CD4-positive, alpha-beta memory T cell (primary cell): ENCODE results near the gene TGM6. TPM values are rescaled to one million over a fixed set of nuclear protein-coding genes. Genes with fewer than 3 reads are reported as not detected.

Experiments
- CTCF ChIA-PET: fragments of 350-600 bp; sonication (Branson Sonifier 250); formaldehyde crosslinking; loops from one replicate; lab custom pipeline; 2021; ENCODE audit warnings: inconsistent platforms; ENCODE audit not compliant: partially characterized antibody; lab: Charles Lee
- POLR2A ChIA-PET: fragments of 350-600 bp; sonication (Branson Sonifier 250); formaldehyde crosslinking; loops from one replicate; lab custom pipeline; 2021; ENCODE audit not compliant: partially characterized antibody; lab: Charles Lee
- DNase-seq, 5 donors: peaks; one replicate each; pipeline versions ENCODE4 v3.0.0 to v3.0.0-alpha.2; 2020 to 2022; ENCODE audit warnings: mixed read lengths in 1 of 5
- H3K27ac ChIP-seq: one replicate; pipeline ENCODE4 v1.7.0; 2013; ENCODE audit warnings: low read depth, low read length
- H3K27me3 ChIP-seq: 2 replicates; pipeline ENCODE4 v1.7.0; 2013; ENCODE audit warnings: mild to moderate bottlenecking, low read length, moderate library complexity; ENCODE audit not compliant: insufficient read depth
- H3K36me3 ChIP-seq: 2 replicates; pipeline ENCODE4 v1.7.0; 2013; ENCODE audit warnings: mild to moderate bottlenecking, low read length, moderate library complexity; ENCODE audit not compliant: insufficient read depth
- H3K4me1 ChIP-seq: 2 replicates; pipeline ENCODE4 v1.7.0; 2013; ENCODE audit warnings: mild to moderate bottlenecking, low read length, moderate library complexity; ENCODE audit not compliant: insufficient read depth
- H3K4me3 ChIP-seq, 2 donors: one replicate each; pipeline ENCODE4 v1.7.0; 2013; ENCODE audit warnings: low read length in 2 of 2, mild to moderate bottlenecking in 1 of 2
- H3K9me3 ChIP-seq, 2 donors: one replicate each; pipeline ENCODE4 v1.7.0; 2013; ENCODE audit warnings: low read length in 2 of 2, control low read depth in 1 of 2; ENCODE audit not compliant: control insufficient read depth in 1 of 2
- H3K27ac Mint-ChIP-seq, 7 donors: one replicate each; pipeline ENCODE4 v1.8.0; 2020 to 2021; ENCODE audit warnings: mixed read lengths in 7 of 7, mild to moderate bottlenecking in 6 of 7, inconsistent platforms in 3 of 7, moderate library complexity in 3 of 7
- H3K27me3 Mint-ChIP-seq, 2 donors: one replicate each; pipeline ENCODE4 v1.8.0; 2020 to 2021; ENCODE audit warnings: mixed read lengths in 2 of 2
- H3K36me3 Mint-ChIP-seq, 2 donors: one replicate each; pipeline ENCODE4 v1.8.0; 2020 to 2021; ENCODE audit warnings: mixed read lengths in 2 of 2, inconsistent platforms in 1 of 2, mild to moderate bottlenecking in 1 of 2
- H3K4me1 Mint-ChIP-seq, 4 donors: one replicate each; pipeline ENCODE4 v1.8.0; 2020 to 2021; ENCODE audit warnings: mixed read lengths in 4 of 4, mild to moderate bottlenecking in 1 of 4
- H3K4me3 Mint-ChIP-seq, 8 donors: one replicate each; pipeline ENCODE4 v1.8.0; 2020 to 2021; ENCODE audit warnings: mixed read lengths in 8 of 8, mild to moderate bottlenecking in 7 of 8, moderate library complexity in 6 of 8, inconsistent platforms in 3 of 8
- H3K9me3 Mint-ChIP-seq, 8 donors: one replicate each; pipeline ENCODE4 v1.8.0; 2020 to 2021; ENCODE audit warnings: mixed read lengths in 8 of 8, mild to moderate bottlenecking in 5 of 8, inconsistent platforms in 3 of 8, moderate library complexity in 1 of 8
- intact Hi-C: fragments of 100-400 bp; cut with micrococcal nuclease; formaldehyde crosslinking; loops from one replicate; pipeline ENCODE4 v1.15.1; 2023
- polyA plus RNA-seq, 2 donors: library from polyadenylated mRNA; unstranded; fragments of 300-500 nt; fragmentation: Illumina TruSeq; gene quantifications; one replicate each; pipeline ENCODE4 v1.2.3, GENCODE V29; 2021
- total RNA-seq, 2 experiments: library from RNA; stranded (reverse); gene quantifications; one replicate each; pipeline ENCODE4 v1.2.3, GENCODE V29; 2021

TGM6 gene
- total and polyA plus RNA-seq, 4 experiments from 2014 or later: not detected

GRCh38 chr20:2363187-2363586 is 17.5 kb upstream of the TGM6 start:
- Histone ChIP-seq H3K9me3 (peaks cover 0 to 3% of the 10 kb centered on the region in 2 donors), H3K4me1 (no peaks in the 10 kb centered on the region), H3K4me3 (no peak overlapping the region), H3K36me3 (no peaks in the 10 kb centered on the region), H3K27me3 (peaks cover 3% of the 10 kb centered on the region), H3K27ac (no peak overlapping the region)
- Mint-ChIP-seq H3K27me3 (peaks cover 2 to 14% of the 10 kb centered on the region in 2 donors), H3K9me3 (peaks cover 0 to 36% (median 26%) of the 10 kb centered on the region in 8 donors), H3K4me3 (no peak overlapping the region), H3K27ac (no peak overlapping the region), H3K36me3 (no peaks in the 10 kb centered on the region), H3K4me1 (no peaks in the 10 kb centered on the region)
- DNase-seq: no peak
- intact Hi-C loops: no loop called here
- CTCF ChIA-PET: interaction anchor here (0.9 to 1.2 kb wide), 2 partner anchors 11 to 88 kb away, joined by 4 to 5 read pairs; no protein-coding TSS in a partner anchor
- POLR2A ChIA-PET: no interaction called here

GRCh38 chr20:2363587-2363986 is 17.1 kb upstream of the TGM6 start:
- Histone ChIP-seq H3K27ac (no peak overlapping the region), H3K27me3 (peaks cover 5% of the 10 kb centered on the region), H3K4me1 (no peaks in the 10 kb centered on the region), H3K36me3 (no peaks in the 10 kb centered on the region), H3K9me3 (peaks cover 0 to 3% of the 10 kb centered on the region in 2 donors), H3K4me3 (no peak overlapping the region)
- intact Hi-C loops: no loop called here
- Mint-ChIP-seq H3K4me1 (no peaks in the 10 kb centered on the region), H3K27me3 (peaks cover 2 to 15% of the 10 kb centered on the region in 2 donors), H3K9me3 (peaks cover 0 to 36% (median 28%) of the 10 kb centered on the region in 8 donors), H3K4me3 (no peak overlapping the region), H3K27ac (no peak overlapping the region), H3K36me3 (no peaks in the 10 kb centered on the region)
- ChIA-PET POLR2A (no interaction called here), CTCF (interaction anchor here (0.9 to 1.2 kb wide), 2 partner anchors 11 to 88 kb away, joined by 4 to 5 read pairs; no protein-coding TSS in a partner anchor)
- no peak for DNase-seq

GRCh38 chr20:2364044-2364443 is 16.7 kb upstream of the TGM6 start:
- CTCF ChIA-PET: no interaction called here
- POLR2A ChIA-PET: no interaction called here

GRCh38 chr20:2365091-2365490 is 15.6 kb upstream of the TGM6 start:
- Mint-ChIP-seq H3K36me3 (no peaks in the 10 kb centered on the region), H3K4me1 (no peaks in the 10 kb centered on the region), H3K4me3 (no peak overlapping the region), H3K9me3 (peaks cover 0 to 27% (median 23%) of the 10 kb centered on the region in 8 donors), H3K27me3 (peaks cover 3 to 13% of the 10 kb centered on the region in 2 donors), H3K27ac (no peak overlapping the region)
- H3K27ac ChIP-seq: no peak overlapping the region
- ChIA-PET POLR2A (no interaction called here), CTCF (no interaction called here)
- no peaks in the 10 kb centered on the region for H3K4me1 ChIP-seq
- peaks cover 0 to 3% of the 10 kb centered on the region in 2 donors for H3K9me3 ChIP-seq
- intact Hi-C loops: no loop called here
- peaks cover 9% of the 10 kb centered on the region for H3K27me3 ChIP-seq
- H3K36me3 ChIP-seq: no peaks in the 10 kb centered on the region
- H3K4me3 ChIP-seq: no peak overlapping the region
- no peak for DNase-seq

More at GRCh38 chr20:2364044-2364443, 16.7 kb upstream of the TGM6 start:
- peaks cover 7% of the 10 kb centered on the region for H3K27me3 ChIP-seq
- no peak overlapping the region for H3K4me3 Mint-ChIP-seq
- DNase-seq: no peak
- intact Hi-C loops: no loop called here
- H3K36me3 ChIP-seq: no peaks in the 10 kb centered on the region
- H3K27ac ChIP-seq: no peak overlapping the region
- no peak overlapping the region for H3K4me3 ChIP-seq
- H3K4me1 Mint-ChIP-seq: no peaks in the 10 kb centered on the region
- no peaks in the 10 kb centered on the region for H3K4me1 ChIP-seq
- no peak overlapping the region for H3K27ac Mint-ChIP-seq
- H3K9me3 ChIP-seq: peaks cover 0 to 3% of the 10 kb centered on the region in 2 donors
- H3K27me3 Mint-ChIP-seq: peaks cover 2 to 15% of the 10 kb centered on the region in 2 donors
- H3K9me3 Mint-ChIP-seq: peaks cover 0 to 36% (median 28%) of the 10 kb centered on the region in 8 donors
- no peaks in the 10 kb centered on the region for H3K36me3 Mint-ChIP-seq

GRCh38 chr20:2365666-2366065 is 15.0 kb upstream of the TGM6 start:
- intact Hi-C loops: no loop called here
- Histone ChIP-seq H3K9me3 (peaks cover 0 to 3% of the 10 kb centered on the region in 2 donors), H3K27me3 (peaks cover 11% of the 10 kb centered on the region), H3K4me1 (no peaks in the 10 kb centered on the region), H3K4me3 (no peak overlapping the region), H3K36me3 (no peaks in the 10 kb centered on the region), H3K27ac (no peak overlapping the region)
- Mint-ChIP-seq H3K36me3 (no peaks in the 10 kb centered on the region), H3K9me3 (peaks cover 0 to 26% (median 20%) of the 10 kb centered on the region in 8 donors), H3K4me1 (no peaks in the 10 kb centered on the region), H3K27ac (no peak overlapping the region), H3K27me3 (peaks cover 6 to 16% of the 10 kb centered on the region in 2 donors), H3K4me3 (no peak overlapping the region)
- ChIA-PET POLR2A (no interaction called here), CTCF (no interaction called here)
- no peak for DNase-seq

GRCh38 chr20:2368621-2369020 is 12.1 kb upstream of the TGM6 start:
- DNase-seq: no peak
- POLR2A ChIA-PET: interaction anchor here (0.9 kb wide), 1 partner anchor 11 kb away, joined by 4 read pairs; no protein-coding TSS in a partner anchor
- Histone ChIP-seq H3K4me1 (no peaks in the 10 kb centered on the region), H3K36me3 (no peaks in the 10 kb centered on the region), H3K4me3 (no peak overlapping the region), H3K9me3 (no peaks in the 10 kb centered on the region), H3K27me3 (peaks cover 8% of the 10 kb centered on the region), H3K27ac (no peak overlapping the region)
- Mint-ChIP-seq H3K27me3 (peaks cover 13 to 32% of the 10 kb centered on the region in 2 donors), H3K36me3 (no peaks in the 10 kb centered on the region), H3K4me3 (no peak overlapping the region), H3K27ac (no peak overlapping the region), H3K4me1 (no peaks in the 10 kb centered on the region), H3K9me3 (peaks cover 0 to 10% (median 6%) of the 10 kb centered on the region in 8 donors)
- intact Hi-C loops: no loop called here
- CTCF ChIA-PET: interaction anchor here (1.1 kb wide), 1 partner anchor 11 kb away, joined by 4 read pairs; no protein-coding TSS in a partner anchor

- H3K4me1 ChIP-seq: no peaks in the 10 kb centered on the region
- CTCF ChIA-PET: no interaction called here
- POLR2A ChIA-PET: no interaction called here
- no peaks in the 10 kb centered on the region for H3K36me3 ChIP-seq
- Mint-ChIP-seq H3K4me3 (no peak overlapping the region), H3K9me3 (peaks cover 0 to 10% (median 5%) of the 10 kb centered on the region in 8 donors), H3K27ac (no peak overlapping the region), H3K27me3 (peaks cover 16 to 30% of the 10 kb centered on the region in 2 donors), H3K36me3 (no peaks in the 10 kb centered on the region), H3K4me1 (peaks cover 0 to 7% (median 3%) of the 10 kb centered on the region in 4 donors)
- no peaks in the 10 kb centered on the region for H3K9me3 ChIP-seq
- H3K27ac ChIP-seq: no peak overlapping the region
- peaks cover 8% of the 10 kb centered on the region for H3K27me3 ChIP-seq
- intact Hi-C loops: no loop called here
- no peak for DNase-seq
- H3K4me3 ChIP-seq: no peak overlapping the region
Measured at GRCh38 chr20:2373098-2373497, 7.6 kb upstream of the TGM6 start.
